Small intestine (tissue), 7 donors: Measurements from ENCODE around the gene CFAP410. TPM values are rescaled to one million over a fixed set of nuclear protein-coding genes. Genes with fewer than 3 reads are reported as not detected.
"Not testable (repeated sequence)": the region's sequence is repeated elsewhere in the genome, so short reads cannot be mapped to it uniquely, and the experiment has no call there.

Source experiments
- DNase-seq, 2 donors: peaks; one replicate each; pipeline versions ENCODE4 v3.0.0 to v3.0.0-alpha.2; 2013
- FAIRE-seq: peaks from 2 replicates; lab custom pipeline; 2012; peaks lifted over from hg19 to GRCh38; lab: Jason Lieb, UNC
- H3K27ac ChIP-seq, 3 donors: one replicate each; pipeline ENCODE4 v1.5.1; 2013; ENCODE audit warnings: low read length in 2 of 3, mild to moderate bottlenecking in 2 of 3, control low read depth in 1 of 3, inconsistent platforms in 1 of 3, low read depth in 1 of 3, moderate library complexity in 1 of 3
- H3K27me3 ChIP-seq, 3 donors: one replicate each; pipeline ENCODE4 v1.6.1; 2013; ENCODE audit warnings: low read length in 3 of 3, inconsistent platforms in 1 of 3; ENCODE audit not compliant: control insufficient read depth in 3 of 3, insufficient read depth in 3 of 3
- H3K36me3 ChIP-seq, 3 donors: one replicate each; pipeline ENCODE4 v1.6.1; 2013; ENCODE audit warnings: low read length in 3 of 3, inconsistent platforms in 1 of 3, low read depth in 1 of 3, mild to moderate bottlenecking in 1 of 3, moderate library complexity in 1 of 3; ENCODE audit not compliant: control insufficient read depth in 3 of 3, insufficient read depth in 2 of 3
- H3K4me1 ChIP-seq, 3 donors: one replicate each; pipeline ENCODE4 v1.6.1; 2013; ENCODE audit warnings: low read length in 2 of 3, inconsistent platforms in 1 of 3, low read depth in 1 of 3, mild to moderate bottlenecking in 1 of 3, moderate library complexity in 1 of 3; ENCODE audit not compliant: control insufficient read depth in 3 of 3, insufficient read depth in 2 of 3
- H3K4me3 ChIP-seq, 3 donors: one replicate each; pipeline ENCODE4 v1.5.1; 2013; ENCODE audit warnings: low read length in 3 of 3, control low read depth in 1 of 3, inconsistent platforms in 1 of 3, low read depth in 1 of 3, mild to moderate bottlenecking in 1 of 3, moderate library complexity in 1 of 3
- H3K9me3 ChIP-seq, 2 donors: one replicate each; pipeline ENCODE4 v1.6.1; 2013; ENCODE audit warnings: low read depth in 1 of 2, low read length in 1 of 2; ENCODE audit not compliant: control insufficient read depth in 2 of 2, insufficient read depth in 1 of 2
- WGBS, 3 donors: extraction: QIAGEN DNeasy Blood & Tissue Kit; methylation state at CpG; one replicate each; pipeline ENCODE4 v1.1.7; 2013; 5-methylcytosine and 5-hydroxymethylcytosine counted together
- polyA plus RNA-seq, 4 donors: library from polyadenylated mRNA; stranded (reverse) in 3 of 4; unstranded in 1 of 4; fragments of 200-250 nt in 3 of 4; fragments of 120-200 nt in 1 of 4; gene quantifications; one replicate each; pipeline versions ENCODE4 v1.2.1 to v1.2.3, GENCODE V29; 2013
- donor health status: healthy with polysubstance abuse.
- donor health status: control.
- donor health status: control.
- donor health status: Bipolar disorder and iron deficiency.
- donor health status: healthy.

The CFAP410 gene
- polyA plus RNA-seq, 4 donors, result 17.9 to 35.9 (median 32.3) TPM

- H3K36me3 ChIP-seq, FAIRE-seq, DNase-seq, H3K27me3 ChIP-seq, H3K4me3 ChIP-seq, H3K27ac ChIP-seq, H3K9me3 ChIP-seq: not testable (repeated sequence)
- peaks cover 0 to 18% (median 0%) of the 10 kb centered on the region in 3 donors for H3K4me1 ChIP-seq
- WGBS, 3 donors, result 63 to 75% (median 74%) methylated on average over 12 of the region's 12 CpGs
These were observed 2.7 kb upstream of the CFAP410 start for GRCh38 chr21:44341726-44342458.

DNA sequence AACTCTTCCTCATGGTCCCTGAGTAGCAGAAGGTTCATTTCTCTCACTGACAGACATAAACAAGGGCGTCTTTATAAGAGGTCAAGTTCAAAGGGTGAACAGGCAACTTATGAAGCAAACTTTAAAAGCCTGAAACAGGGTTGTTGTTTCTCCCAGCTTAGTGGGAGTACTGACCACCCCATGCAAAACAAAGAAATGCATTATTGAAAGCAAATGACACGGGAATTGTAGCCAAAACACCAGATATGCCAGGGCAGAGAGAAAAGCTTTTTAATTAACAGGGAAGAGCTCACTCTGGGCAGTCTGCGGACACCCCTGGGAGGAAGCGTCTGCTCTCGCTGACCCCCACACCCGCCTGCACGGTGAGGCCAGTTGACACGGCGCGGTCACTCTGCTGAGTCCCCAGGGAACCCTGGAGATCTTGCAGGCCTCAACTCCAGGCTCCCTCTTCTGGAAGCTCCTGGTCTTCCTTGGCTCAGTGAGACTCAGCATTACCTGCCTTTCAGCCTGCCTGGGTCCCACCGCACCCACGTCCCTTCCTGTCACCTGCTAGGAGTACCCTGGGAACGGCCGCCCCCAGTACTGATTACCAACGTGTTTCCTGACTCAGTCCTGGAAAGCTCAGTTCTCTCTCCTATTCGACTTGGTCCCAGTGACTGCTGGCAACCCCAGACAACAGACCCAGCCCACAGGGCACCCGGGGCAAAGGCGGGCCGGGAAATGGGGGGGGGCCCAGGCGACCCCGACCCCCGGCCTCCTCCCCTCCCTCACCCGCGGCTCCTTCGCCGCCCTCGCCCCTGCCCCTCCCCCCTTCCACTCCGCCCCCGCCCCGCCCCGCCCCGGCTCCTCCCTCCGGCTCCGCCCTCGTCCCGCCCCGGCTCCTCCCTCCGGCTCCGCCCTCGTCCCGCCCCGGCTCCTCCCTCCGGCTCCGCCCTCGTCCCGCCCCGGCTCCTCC, 972 bp downstream of the CFAP410 start:
- peak overlapping the region in 2 of 3 donors; percentile 34 to 55 for H3K4me3 ChIP-seq
- no peaks in the 10 kb centered on the region for H3K27me3 ChIP-seq
- H3K27ac ChIP-seq, result peak overlapping the region; percentile 27 to 95 (median 33)
- FAIRE-seq (no peak), DNase-seq (peak; percentile 75 to 85)
- WGBS, 3 donors, result 8 to 20% (median 15%) methylated on average over 18 to 44 of the region's 47 CpGs
- H3K36me3 ChIP-seq, result peaks cover 0 to 29% (median 0%) of the 10 kb centered on the region in 3 donors
- peaks cover 0 to 18% (median 0%) of the 10 kb centered on the region in 3 donors for H3K4me1 ChIP-seq
- no peaks in the 10 kb centered on the region for H3K9me3 ChIP-seq

GRCh38 chr21:44337449-44337848, 1.7 kb downstream of the CFAP410 start:
- no peak overlapping the region for H3K4me3 ChIP-seq
- no peak overlapping the region for H3K27ac ChIP-seq
- H3K36me3 ChIP-seq, result peaks cover 0 to 37% (median 0%) of the 10 kb centered on the region in 3 donors
- no peaks in the 10 kb centered on the region for H3K9me3 ChIP-seq
- 59 to 82% (median 72%) methylated on average over 3 of the region's 3 CpGs for WGBS, 3 donors
- DNase-seq (no peak), FAIRE-seq (no peak)
- no peaks in the 10 kb centered on the region for H3K27me3 ChIP-seq
- H3K4me1 ChIP-seq, result peaks cover 0 to 18% (median 0%) of the 10 kb centered on the region in 3 donors

GRCh38 chr21:44335266-44336059, 3.7 kb downstream of the CFAP410 start:
- no peak for FAIRE-seq
- H3K36me3 ChIP-seq, result peaks cover 0 to 56% (median 0%) of the 10 kb centered on the region in 3 donors
- no peak for DNase-seq
- no peak overlapping the region for H3K4me3 ChIP-seq
- 95 to 97% (median 97%) methylated on average over 17 to 23 of the region's 24 CpGs for WGBS, 3 donors
- no peak overlapping the region for H3K27ac ChIP-seq
- H3K9me3 ChIP-seq, result no peaks in the 10 kb centered on the region
- H3K4me1 ChIP-seq, result peaks cover 0 to 18% (median 0%) of the 10 kb centered on the region in 3 donors
- no peaks in the 10 kb centered on the region for H3K27me3 ChIP-seq

GRCh38 chr21:44334329-44335030, 4.7 kb downstream of the CFAP410 start:
- DNase-seq (no peak), FAIRE-seq (no peak)
- 85 to 88% (median 87%) methylated on average over 23 to 26 of the region's 26 CpGs for WGBS, 3 donors
- Histone ChIP-seq H3K4me3 (no peak overlapping the region), H3K27ac (no peak overlapping the region), H3K9me3 (no peaks in the 10 kb centered on the region), H3K27me3 (no peaks in the 10 kb centered on the region), H3K36me3 (peaks cover 0 to 63% (median 0%) of the 10 kb centered on the region in 3 donors), H3K4me1 (peaks cover 0 to 11% (median 0%) of the 10 kb centered on the region in 3 donors)

DNA sequence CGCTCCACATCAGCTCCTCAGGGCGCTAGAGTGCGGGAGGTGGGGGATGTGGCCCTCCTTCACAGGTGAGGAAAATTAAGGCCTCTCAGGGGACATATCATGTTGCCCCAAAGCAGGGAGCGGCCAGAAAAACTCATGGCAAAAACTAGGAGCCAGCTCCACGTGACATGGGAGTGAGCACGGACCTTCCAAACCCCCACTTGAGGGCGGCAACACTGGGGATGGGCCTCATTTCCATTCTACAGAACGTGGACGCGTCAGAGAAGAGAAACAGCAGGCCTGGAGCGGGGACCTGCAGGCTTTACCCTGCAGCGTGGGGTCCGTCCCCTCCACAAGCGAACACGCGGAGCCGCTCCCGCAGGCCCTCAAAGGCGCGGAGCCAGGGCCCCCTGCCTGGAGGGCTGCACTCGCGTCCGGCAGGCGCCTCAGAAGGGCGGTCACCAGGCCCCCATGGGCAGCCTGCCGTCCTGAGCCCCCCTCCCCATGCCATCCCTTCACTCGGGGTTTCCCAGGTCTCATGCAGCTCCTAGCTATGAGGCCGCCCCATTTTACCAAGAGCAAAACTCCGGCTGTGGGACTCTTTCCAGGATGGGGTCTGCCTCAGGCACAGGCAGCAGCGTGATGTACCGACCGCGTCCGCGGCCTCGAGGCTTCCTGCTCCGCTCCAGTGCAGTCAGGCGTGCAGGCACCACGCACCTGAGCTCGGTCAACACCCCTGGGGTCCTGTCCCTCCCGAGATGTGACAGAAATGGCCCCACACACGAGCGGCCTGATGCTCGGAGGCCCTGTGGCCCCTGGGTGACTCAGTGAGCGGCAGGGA, 5.5 kb downstream of the CFAP410 start:
- H3K27me3 ChIP-seq, result no peaks in the 10 kb centered on the region
- 87 to 94% (median 92%) methylated on average over 45 of the region's 45 CpGs for WGBS, 3 donors
- peaks cover 0 to 11% (median 0%) of the 10 kb centered on the region in 3 donors for H3K4me1 ChIP-seq
- DNase-seq (no peak), FAIRE-seq (no peak)
- H3K27ac ChIP-seq, result no peak overlapping the region
- H3K36me3 ChIP-seq, result peaks cover 0 to 71% (median 0%) of the 10 kb centered on the region in 3 donors
- no peaks in the 10 kb centered on the region for H3K9me3 ChIP-seq
- H3K4me3 ChIP-seq, result no peak overlapping the region

DNA sequence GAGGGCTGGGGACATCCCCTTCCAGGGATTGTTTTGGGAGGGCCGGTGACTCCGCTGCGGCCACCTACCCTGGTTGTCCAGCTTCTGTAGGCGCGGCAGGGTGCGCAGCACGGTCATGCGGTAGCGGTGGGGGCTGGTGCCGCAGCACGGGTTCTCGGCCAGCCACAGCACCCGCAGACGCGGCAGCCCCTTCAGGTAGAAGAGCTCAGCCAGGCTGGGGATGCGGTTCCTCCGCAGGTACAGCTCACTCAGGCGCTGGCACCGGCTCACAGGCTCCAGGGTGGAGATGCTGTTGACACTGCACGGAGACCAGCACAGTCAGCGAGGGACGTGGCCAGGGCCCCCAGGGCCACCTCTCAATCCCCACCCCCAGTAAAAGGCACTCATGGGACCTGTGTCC, 6.2 kb downstream of the CFAP410 start:
- FAIRE-seq (no peak), DNase-seq (no peak)
- no peak overlapping the region for H3K4me3 ChIP-seq
- H3K4me1 ChIP-seq, result peaks cover 0 to 6% (median 0%) of the 10 kb centered on the region in 3 donors
- H3K27ac ChIP-seq, result no peak overlapping the region
- no peaks in the 10 kb centered on the region for H3K27me3 ChIP-seq
- WGBS, 3 donors, result 97 to 98% (median 98%) methylated on average over 22 of the region's 22 CpGs
- peaks cover 0 to 76% (median 0%) of the 10 kb centered on the region in 3 donors for H3K36me3 ChIP-seq
- no peaks in the 10 kb centered on the region for H3K9me3 ChIP-seq
